ENCODE data around the gene ST6GALNAC3.

GRCh38 chr1:76075188-76075489 lies 593 bp downstream of the ST6GALNAC3 start:
- TF ChIP-seq, protein P1, sequence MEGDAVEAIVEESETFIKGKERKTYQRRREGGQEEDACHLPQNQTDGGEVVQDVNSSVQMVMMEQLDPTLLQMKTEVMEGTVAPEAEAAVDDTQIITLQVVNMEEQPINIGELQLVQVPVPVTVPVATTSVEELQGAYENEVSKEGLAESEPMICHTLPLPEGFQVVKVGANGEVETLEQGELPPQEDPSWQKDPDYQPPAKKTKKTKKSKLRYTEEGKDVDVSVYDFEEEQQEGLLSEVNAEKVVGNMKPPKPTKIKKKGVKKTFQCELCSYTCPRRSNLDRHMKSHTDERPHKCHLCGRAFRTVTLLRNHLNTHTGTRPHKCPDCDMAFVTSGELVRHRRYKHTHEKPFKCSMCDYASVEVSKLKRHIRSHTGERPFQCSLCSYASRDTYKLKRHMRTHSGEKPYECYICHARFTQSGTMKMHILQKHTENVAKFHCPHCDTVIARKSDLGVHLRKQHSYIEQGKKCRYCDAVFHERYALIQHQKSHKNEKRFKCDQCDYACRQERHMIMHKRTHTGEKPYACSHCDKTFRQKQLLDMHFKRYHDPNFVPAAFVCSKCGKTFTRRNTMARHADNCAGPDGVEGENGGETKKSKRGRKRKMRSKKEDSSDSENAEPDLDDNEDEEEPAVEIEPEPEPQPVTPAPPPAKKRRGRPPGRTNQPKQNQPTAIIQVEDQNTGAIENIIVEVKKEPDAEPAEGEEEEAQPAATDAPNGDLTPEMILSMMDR (IDR thresholded peaks at IDR 0.05; ENCODE audit: low read depth, low read length): no peak
- no peak for TF ChIP-seq EZH2phosphoT487 (IDR thresholded peaks at IDR 0.05; ENCODE audit: low read depth)
